ENCODE results near the gene MDM1.

- no peak for TF ChIP-seq POLR2A (IDR thresholded peaks at IDR 0.05; ENCODE audit: extremely low read depth, insufficient read length)
- TF ChIP-seq CTCF (IDR thresholded peaks at IDR 0.05; ENCODE audit: low read depth, low read length): no peak
These were observed 34.2 kb downstream of the MDM1 start for GRCh38 chr12:68297929-68298328.
